GM12878 (cell line): Measurements from ENCODE around the gene ENPP1. TPM values are rescaled to one million over a fixed set of nuclear protein-coding genes. Genes with fewer than 3 reads are reported as not detected.

Experiments used
- ATAC-seq: fragments of 200-7000 bp; cut with Tn5 transposase; 3 replicates; pipeline ENCODE4 v1.9.1; 2020; ENCODE audit warnings: mild to moderate bottlenecking, moderate library complexity
- BruUV-seq: library from RNA; stranded (reverse); fragments of 400-500 nt; replicated peaks from 2 replicates; lab custom pipeline; 2021; lab: Mats Ljungman, UMichigan
- CTCF ChIA-PET: fragments of 300-600 bp; sonication (Branson Sonifier 250); formaldehyde crosslinking; extraction: SDS; loops from one replicate; lab custom pipeline; 2021; ENCODE audit warnings: inconsistent platforms; lab: Yijun Ruan, JAX
- POLR2A ChIA-PET: fragments of 350-600 bp; formaldehyde crosslinking; extraction: SDS; loops from one replicate; lab custom pipeline; 2021; ENCODE audit warnings: inconsistent platforms; lab: Charles Lee
- RAD21 ChIA-PET: fragments of 300-600 bp; sonication (Branson Sonifier 250); formaldehyde crosslinking; loops from one replicate; lab custom pipeline; 2023; ENCODE audit warnings: antibody characterized with exemption; ENCODE audit not compliant: unreplicated experiment; lab: Charles Lee
- SMC1A ChIA-PET: fragments of 300-600 bp; sonication (Branson Sonifier 250); formaldehyde crosslinking; loops from one replicate; lab custom pipeline; 2023; ENCODE audit not compliant: unreplicated experiment, uncharacterized antibody; lab: Charles Lee
- DNase-seq: peaks from one replicate; pipeline ENCODE4 v3.0.0-alpha.2; 2011; ENCODE audit warnings: low read depth, low spot score
- FAIRE-seq: peaks from 3 replicates; lab custom pipeline; 2011; peaks lifted over from hg19 to GRCh38; lab: Jason Lieb, UNC
- H2AFZ ChIP-seq: 2 replicates; pipeline ENCODE4 v1.6.0; 2011; ENCODE audit warnings: low read depth, low read length, control low read depth; ENCODE audit not compliant: control insufficient read depth
- H3K27ac ChIP-seq: 2 replicates; pipeline ENCODE4 v1.5.1; 2011; ENCODE audit warnings: control low read depth; ENCODE audit not compliant: control insufficient read depth, insufficient read depth
- H3K27me3 ChIP-seq, 2 experiments: replicated peaks in 1 of 2; 2 replicates each; pipeline versions ENCODE4 v1.6.0 to v1.6.1; 2011; ENCODE audit warnings: low read length in 1 of 2; ENCODE audit not compliant: control insufficient read depth in 2 of 2, insufficient read depth in 2 of 2
- H3K36me3 ChIP-seq, 2 experiments: 2 replicates each; pipeline ENCODE4 v1.5.1; 2011; ENCODE audit warnings: low read length in 1 of 2; ENCODE audit not compliant: control insufficient read depth in 2 of 2, insufficient read depth in 2 of 2
- H3K4me1 ChIP-seq: 2 replicates; pipeline ENCODE4 v1.6.1; 2011; ENCODE audit warnings: mild to moderate bottlenecking, low read length, moderate library complexity, mixed read lengths; ENCODE audit not compliant: control insufficient read depth, insufficient read depth
- H3K4me2 ChIP-seq: 2 replicates; pipeline ENCODE4 v1.6.0; 2011; ENCODE audit warnings: control low read depth; ENCODE audit not compliant: control insufficient read depth, insufficient read depth
- H3K4me3 ChIP-seq: fragments of 200-600 bp; sonication (generic); 2 replicates; pipeline ENCODE4 v1.5.1; 2016
- H3K79me2 ChIP-seq: 2 replicates; pipeline ENCODE4 v1.6.0; 2011; ENCODE audit warnings: low read length; ENCODE audit not compliant: control insufficient read depth, insufficient read depth
- H3K9ac ChIP-seq: 2 replicates; pipeline ENCODE4 v1.8.0; 2011; ENCODE audit warnings: low read length, control low read depth, mixed read lengths; ENCODE audit not compliant: control insufficient read depth, insufficient read depth
- H3K9me3 ChIP-seq: replicated peaks from 3 replicates; pipeline ENCODE4 v1.5.1; 2011; ENCODE audit warnings: mild to moderate bottlenecking, low read length; ENCODE audit not compliant: control insufficient read depth, insufficient read depth
- H4K20me1 ChIP-seq: 2 replicates; pipeline ENCODE4 v1.6.0; 2011; ENCODE audit not compliant: control insufficient read depth, insufficient read depth
- CREB1 ChIP-seq: IDR thresholded peaks from 2 replicates; pipeline ENCODE4 v1.6.1; 2012; ENCODE audit warnings: low read depth, mild to moderate bottlenecking, inconsistent platforms
- HCFC1 ChIP-seq: fragments of 150-350 bp; IDR thresholded peaks from 2 replicates; pipeline ENCODE4 v1.6.1; 2014; ENCODE audit warnings: low read length
- MTA2 ChIP-seq: fragments of 450-650 bp; IDR thresholded peaks from 2 replicates; pipeline ENCODE4 v1.6.1; 2016; ENCODE audit warnings: low read depth, mild to moderate bottlenecking, moderate library complexity
- RUNX3 ChIP-seq: IDR thresholded peaks from 2 replicates; pipeline ENCODE4 v1.6.1; 2012; ENCODE audit warnings: low read length, inconsistent platforms
- SRF ChIP-seq, 2 experiments: IDR thresholded peaks; 2 replicates each; pipeline ENCODE4 v1.6.1; 2011; ENCODE audit warnings: low read depth in 2 of 2, low read length in 2 of 2, mild to moderate bottlenecking in 1 of 2, moderate library complexity in 1 of 2
- WGBS: methylation state at CpG from one replicate; pipeline ENCODE4 v1.1.6; 2016; ENCODE audit warnings: low lambda C conversion rate; ENCODE audit not compliant: insufficient replicate concordance, insufficient coverage; ENCODE audit errors: missing lambda C conversion rate; 5-methylcytosine and 5-hydroxymethylcytosine counted together
- in situ Hi-C: fragments of 300-500 bp; cut with MboI; formaldehyde crosslinking; loops from 9 replicates; pipeline ENCODE4 v1.14.3; 2018; ENCODE audit warnings: mixed read lengths
- intact Hi-C: fragments of 100-400 bp; cut with micrococcal nuclease; formaldehyde crosslinking; loops from one replicate; pipeline ENCODE4 v1.14.2; 2022; ENCODE audit not compliant: unreplicated experiment
- polyA plus RNA-seq, 11 experiments: library from polyadenylated mRNA; depleted of rRNA in 4 of 11; unstranded in 6 of 11; stranded (reverse) in 5 of 11; fragments of >200 nt; fragmentation: Nextera tagmentation in 4 of 11; fragmentation: Illumina TruSeq in 1 of 11; extraction: Ambion mirVana in 4 of 11; extraction: Trizol in 1 of 11; gene quantifications; 1 replicate in 1 of 11; 2 replicates in 10 of 11; pipeline versions ENCODE4 v1.2.1 to v1.2.3, GENCODE V29; 2011 to 2016; ENCODE audit warnings: inconsistent platforms in 2 of 11, missing spikeins in 2 of 11, low read depth in 1 of 11
- total RNA-seq, 4 experiments: library from RNA; depleted of rRNA in 3 of 4; stranded (reverse); fragments of >200 nt in 3 of 4; fragmentation: Illumina TruSeq in 1 of 4; extraction: Trizol in 1 of 4; gene quantifications; 2 replicates each; pipeline versions ENCODE4 v1.2.1 to v1.2.3, GENCODE V29; 2013 to 2021
- TF ChIP-seq, protein P1 (sequence below): fragments of 450-650 bp; IDR thresholded peaks from 2 replicates; pipeline ENCODE4 v1.6.1; 2018; ENCODE audit warnings: mild to moderate bottlenecking, low read depth, moderate library complexity; ENCODE audit not compliant: partially characterized antibody
- TF ChIP-seq, protein P2 (sequence below): fragments of 150-350 bp; IDR thresholded peaks from 2 replicates; pipeline ENCODE4 v1.6.1; 2016; ENCODE audit warnings: low read depth, low read length

Gene ENPP1
- total and polyA plus RNA-seq, 10 of the 15 experiments (the other 5 are each of a cell fraction or from before 2014, with no cell fraction given) = 0.03 to 0.05 TPM; not detected in 8

DNA sequence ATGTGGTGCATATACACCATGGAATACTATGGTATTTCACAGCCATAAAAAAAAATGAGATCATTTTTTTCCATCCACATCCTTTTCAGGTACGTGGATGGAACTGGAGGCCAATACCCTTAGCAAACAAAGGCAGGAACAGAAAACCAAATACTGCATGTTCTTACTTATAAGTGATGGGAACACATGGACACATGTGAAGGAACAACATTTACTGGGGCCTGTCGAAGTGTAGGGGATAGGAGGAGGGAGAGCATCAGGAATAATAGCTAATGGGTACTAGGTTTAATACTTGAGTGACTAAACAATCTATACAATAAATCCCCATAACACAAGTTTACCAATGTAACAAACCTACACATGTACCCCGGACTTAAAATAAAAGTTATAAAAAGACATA, 112.8 kb downstream of the ENPP1 start:
- SMC1A ChIA-PET = no interaction called here
- BruUV-seq = no TSS peak
- no peak overlapping the region for H3K9ac ChIP-seq

More for the DNA sequence above, 112.8 kb downstream of the ENPP1 start:
- Histone ChIP-seq H3K4me2 (no peak overlapping the region), H3K79me2 (no peaks in the 10 kb centered on the region)
- intact Hi-C loops = loop anchor here (10.0 kb wide), 1 partner anchor 374 kb away; no protein-coding TSS in a partner anchor
- TF ChIP-seq SRF (IDR thresholded peaks at IDR 0.05; ENCODE audit: low read depth in 2 of 2, low read length in 2 of 2) (no peak), RUNX3 (no peak), HCFC1 (no peak), CREB1 (no peak), MTA2 (no peak)
- TF ChIP-seq, protein P1, sequence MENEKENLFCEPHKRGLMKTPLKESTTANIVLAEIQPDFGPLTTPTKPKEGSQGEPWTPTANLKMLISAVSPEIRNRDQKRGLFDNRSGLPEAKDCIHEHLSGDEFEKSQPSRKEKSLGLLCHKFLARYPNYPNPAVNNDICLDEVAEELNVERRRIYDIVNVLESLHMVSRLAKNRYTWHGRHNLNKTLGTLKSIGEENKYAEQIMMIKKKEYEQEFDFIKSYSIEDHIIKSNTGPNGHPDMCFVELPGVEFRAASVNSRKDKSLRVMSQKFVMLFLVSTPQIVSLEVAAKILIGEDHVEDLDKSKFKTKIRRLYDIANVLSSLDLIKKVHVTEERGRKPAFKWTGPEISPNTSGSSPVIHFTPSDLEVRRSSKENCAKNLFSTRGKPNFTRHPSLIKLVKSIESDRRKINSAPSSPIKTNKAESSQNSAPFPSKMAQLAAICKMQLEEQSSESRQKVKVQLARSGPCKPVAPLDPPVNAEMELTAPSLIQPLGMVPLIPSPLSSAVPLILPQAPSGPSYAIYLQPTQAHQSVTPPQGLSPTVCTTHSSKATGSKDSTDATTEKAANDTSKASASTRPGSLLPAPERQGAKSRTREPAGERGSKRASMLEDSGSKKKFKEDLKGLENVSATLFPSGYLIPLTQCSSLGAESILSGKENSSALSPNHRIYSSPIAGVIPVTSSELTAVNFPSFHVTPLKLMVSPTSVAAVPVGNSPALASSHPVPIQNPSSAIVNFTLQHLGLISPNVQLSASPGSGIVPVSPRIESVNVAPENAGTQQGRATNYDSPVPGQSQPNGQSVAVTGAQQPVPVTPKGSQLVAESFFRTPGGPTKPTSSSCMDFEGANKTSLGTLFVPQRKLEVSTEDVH = no peak
- TF ChIP-seq, protein P2, sequence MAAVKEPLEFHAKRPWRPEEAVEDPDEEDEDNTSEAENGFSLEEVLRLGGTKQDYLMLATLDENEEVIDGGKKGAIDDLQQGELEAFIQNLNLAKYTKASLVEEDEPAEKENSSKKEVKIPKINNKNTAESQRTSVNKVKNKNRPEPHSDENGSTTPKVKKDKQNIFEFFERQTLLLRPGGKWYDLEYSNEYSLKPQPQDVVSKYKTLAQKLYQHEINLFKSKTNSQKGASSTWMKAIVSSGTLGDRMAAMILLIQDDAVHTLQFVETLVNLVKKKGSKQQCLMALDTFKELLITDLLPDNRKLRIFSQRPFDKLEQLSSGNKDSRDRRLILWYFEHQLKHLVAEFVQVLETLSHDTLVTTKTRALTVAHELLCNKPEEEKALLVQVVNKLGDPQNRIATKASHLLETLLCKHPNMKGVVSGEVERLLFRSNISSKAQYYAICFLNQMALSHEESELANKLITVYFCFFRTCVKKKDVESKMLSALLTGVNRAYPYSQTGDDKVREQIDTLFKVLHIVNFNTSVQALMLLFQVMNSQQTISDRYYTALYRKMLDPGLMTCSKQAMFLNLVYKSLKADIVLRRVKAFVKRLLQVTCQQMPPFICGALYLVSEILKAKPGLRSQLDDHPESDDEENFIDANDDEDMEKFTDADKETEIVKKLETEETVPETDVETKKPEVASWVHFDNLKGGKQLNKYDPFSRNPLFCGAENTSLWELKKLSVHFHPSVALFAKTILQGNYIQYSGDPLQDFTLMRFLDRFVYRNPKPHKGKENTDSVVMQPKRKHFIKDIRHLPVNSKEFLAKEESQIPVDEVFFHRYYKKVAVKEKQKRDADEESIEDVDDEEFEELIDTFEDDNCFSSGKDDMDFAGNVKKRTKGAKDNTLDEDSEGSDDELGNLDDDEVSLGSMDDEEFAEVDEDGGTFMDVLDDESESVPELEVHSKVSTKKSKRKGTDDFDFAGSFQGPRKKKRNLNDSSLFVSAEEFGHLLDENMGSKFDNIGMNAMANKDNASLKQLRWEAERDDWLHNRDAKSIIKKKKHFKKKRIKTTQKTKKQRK = no peak
- TF ChIP-seq, all 136 proteins: peak for 0
- Histone ChIP-seq H3K9me3 (peaks cover 6% of the 10 kb centered on the region; the same call in 2 of the 3 replicates), H3K36me3 (no peaks in the 10 kb centered on the region), H3K4me3 (no peak overlapping the region), H4K20me1 (no peaks in the 10 kb centered on the region), H2AFZ (no peak overlapping the region), H3K27me3 (peaks cover 0 to 3% of the 10 kb centered on the region in 2 experiments; a peak in 1 of 4 replicates), H3K27ac (no peak overlapping the region), H3K4me1 (no peaks in the 10 kb centered on the region)
- in situ Hi-C loops = no loop called here
- CTCF ChIA-PET = interaction anchor here (1.4 kb wide), 1 partner anchor 297 kb away, joined by 4 read pairs; no protein-coding TSS in a partner anchor
- no peak for DNase-seq
- no peak for ATAC-seq
- 23% methylated on average over 3 of the region's 3 CpGs for WGBS
- POLR2A ChIA-PET = no interaction called here
- no peak for FAIRE-seq
- RAD21 ChIA-PET = no interaction called here
